Amygdala (tissue), 56 donors: ENCODE results near the gene C2CD3.

Experiments used
- DNase-seq, 56 donors: peaks; one replicate each; lab custom pipeline; 2025; lab: John Stamatoyannopoulos, UW

C2CD3 gene

DNA sequence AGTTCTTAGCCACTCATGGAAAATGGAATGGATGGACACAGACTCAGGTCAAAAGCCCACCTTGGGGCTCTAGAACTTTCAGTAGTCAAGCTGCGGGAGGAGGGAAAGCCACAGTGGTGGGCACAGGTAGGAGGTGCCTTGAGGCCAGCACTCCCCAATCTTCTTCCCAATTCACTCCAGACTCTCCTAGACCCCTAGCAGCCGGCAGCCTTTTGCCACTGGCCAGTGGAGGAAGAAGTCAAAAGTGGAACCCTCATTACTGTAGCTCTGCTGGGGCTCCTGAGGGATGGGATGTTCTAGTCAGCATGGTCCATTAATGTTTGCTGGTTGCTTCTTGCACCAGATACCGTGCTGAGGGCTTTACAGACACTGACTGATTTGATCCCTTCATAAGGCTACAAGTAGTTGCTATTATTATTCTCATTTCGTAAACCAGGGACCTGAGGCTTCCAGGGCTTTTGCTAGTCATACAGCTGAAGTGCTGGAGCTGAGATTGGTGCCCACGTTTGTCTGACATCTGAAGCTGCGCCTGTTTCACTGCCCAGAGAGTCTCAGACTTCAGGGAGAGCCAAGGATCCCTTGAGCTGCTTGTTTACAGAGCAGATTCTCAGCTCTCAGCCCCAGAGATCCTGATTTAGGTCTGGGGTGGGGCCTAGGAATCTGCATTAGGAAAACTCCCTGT is 163.0 kb downstream of the C2CD3 start:
- no peak for DNase-seq

DNA sequence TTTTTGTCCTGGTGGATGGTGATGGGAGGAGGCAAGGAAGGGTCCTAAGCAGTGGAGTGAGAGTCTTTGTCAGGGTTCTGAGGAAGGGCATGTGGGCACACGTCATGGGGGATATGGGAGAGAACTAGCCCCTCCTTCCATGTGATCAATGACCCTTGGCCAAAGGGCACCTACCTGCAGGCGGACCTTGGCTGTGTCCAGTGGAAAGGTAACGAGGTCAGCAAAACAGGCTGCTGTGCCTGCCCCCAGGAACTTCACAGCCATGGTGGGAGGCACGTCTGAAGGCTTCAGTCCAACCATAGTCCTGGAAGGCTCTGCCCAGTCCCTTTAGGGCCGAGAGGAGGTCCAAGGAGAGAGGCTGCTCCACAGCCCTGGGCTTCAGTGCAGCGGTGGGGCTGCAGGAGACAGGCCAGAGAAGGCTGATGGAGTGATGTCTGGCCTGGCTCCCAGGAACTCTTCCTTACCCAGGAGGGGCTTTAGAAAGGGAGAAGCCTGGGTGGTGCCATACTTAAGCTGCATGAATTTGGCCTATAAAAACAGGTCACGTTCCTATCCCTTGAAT is 164.0 kb downstream of the C2CD3 start:
- DNase-seq: no peak

DNA sequence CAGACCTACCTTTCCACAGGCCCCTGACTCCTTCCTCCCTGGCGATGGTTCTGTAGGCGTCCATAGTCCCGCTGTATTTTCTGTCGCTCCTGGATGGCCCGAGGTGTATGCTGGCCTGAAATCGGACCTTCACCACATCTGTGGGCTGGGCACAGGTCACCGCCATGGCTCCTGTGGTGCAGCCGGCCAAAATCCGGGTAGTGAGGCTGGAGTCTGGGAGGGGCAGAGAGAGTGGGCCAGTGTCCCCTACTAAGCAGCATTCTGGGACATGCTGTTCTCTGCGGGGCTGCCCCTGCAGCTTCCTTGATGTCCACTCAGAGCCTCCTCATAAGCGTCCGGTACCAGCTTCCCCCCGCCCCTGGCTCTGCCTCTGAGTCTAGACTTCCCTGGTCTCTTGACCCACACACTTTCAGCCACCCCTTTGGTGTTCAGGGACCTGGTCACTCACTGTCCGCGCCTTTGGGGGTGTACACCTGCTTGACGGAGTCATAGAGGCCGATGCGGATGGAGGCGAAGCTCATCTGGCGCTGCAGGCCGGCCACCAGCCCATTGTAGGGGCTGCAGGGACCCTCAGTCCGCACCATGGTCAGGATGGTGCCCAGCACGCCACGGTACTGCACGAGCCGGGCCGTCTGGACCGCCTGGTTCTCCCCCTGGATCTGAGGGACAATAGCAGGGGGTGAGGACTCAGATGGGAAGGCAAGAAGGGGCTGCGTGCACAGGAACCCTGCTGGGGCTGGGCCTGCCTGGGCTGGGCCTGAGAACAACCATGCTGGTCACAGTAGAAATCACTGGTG is 164.9 kb downstream of the C2CD3 start:
- no peak for DNase-seq

DNA sequence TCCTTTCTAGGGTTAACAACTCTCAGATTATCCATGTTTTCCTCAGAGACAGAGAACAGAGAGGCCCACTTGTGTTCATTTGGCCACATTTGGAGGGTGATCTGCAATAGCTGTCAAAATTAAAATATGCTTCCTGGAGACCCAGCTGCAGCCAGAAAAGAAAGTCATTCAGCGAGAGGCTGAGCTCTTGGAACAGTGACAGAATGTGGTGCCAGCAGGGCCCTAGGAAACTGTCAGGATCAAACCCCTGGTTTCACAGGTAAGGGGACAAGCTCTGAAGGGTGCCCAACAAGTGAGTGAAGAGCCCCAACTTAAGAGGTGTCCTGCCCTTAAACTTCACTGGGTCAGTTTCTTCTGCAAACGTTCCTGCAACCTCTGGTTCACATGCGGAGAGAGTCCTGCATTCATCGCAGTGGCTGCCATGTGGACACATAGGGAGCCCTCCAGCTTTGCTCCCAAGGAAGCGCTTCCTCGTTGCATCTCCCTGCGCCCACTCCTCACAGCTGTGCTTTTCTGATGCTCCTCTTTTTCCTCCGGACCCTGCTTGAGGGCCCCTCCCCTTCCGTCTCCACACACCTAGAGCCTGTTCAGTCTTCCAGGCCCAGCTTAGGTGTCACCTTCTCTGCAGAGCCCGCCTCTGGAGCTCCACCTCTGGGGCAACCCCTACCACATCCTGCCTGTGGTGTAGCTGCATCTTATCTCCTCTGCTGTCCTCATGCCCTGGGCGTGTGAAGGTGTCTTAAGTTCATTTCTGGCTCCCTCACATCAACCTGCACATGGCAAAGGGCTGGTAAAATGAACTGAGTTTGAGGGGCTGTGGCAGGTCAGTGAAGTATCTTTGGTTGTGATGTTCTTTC is 165.8 kb downstream of the C2CD3 start:
- DNase-seq: peak in 2 of 56 donors; percentile 20 to 32

DNA sequence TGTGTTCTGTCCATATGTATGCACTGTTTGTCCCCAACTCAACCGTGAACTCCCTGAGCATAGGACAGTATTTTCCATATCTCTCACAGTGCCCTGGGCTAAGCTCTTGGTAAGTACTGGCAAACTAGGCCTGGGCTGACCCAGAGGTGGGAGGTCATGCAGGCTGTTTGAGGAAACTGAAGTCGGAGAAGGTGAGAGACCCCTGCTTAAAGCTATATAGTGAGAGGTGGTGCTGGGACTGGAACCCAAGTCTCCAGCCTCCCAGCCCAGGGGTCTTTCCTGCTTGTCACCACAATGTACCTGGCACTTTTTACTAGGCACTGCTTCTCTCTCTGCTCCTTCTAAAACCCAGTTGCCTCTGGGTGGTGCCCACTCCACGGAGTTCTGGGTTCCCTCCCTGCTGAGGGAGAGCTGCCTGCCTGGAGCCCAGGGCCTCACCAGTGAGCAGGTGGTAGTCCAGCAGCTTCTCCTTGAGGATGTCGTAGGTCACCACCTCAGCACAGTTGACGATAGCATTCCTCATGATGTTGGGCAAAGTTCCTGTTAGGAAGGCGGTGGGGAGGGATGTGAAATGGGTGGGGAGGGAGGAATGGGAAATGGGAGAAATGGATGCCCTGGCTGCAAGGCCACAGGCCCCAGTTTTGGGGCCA is 166.6 kb downstream of the C2CD3 start:
- DNase-seq: no peak

DNA sequence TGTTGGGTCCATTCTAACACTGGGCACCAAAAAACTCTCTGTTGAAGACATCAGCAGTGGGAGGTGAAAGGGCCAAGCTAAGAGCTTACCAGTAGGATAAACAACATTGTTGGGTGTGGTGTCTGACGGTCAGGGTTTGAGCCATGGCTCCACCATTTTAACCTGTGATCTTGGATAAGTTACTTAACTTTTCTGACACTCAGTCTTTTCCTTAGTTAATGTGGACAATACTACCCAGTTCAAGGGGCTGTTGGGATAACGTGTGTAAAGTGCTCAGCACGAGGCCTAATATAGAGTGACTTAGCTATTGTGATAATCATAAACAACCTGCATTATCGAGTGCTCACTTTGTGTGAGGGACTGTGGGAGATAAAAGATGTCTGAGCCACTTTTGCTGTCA is 168.0 kb downstream of the C2CD3 start:
- DNase-seq: no peak

DNA sequence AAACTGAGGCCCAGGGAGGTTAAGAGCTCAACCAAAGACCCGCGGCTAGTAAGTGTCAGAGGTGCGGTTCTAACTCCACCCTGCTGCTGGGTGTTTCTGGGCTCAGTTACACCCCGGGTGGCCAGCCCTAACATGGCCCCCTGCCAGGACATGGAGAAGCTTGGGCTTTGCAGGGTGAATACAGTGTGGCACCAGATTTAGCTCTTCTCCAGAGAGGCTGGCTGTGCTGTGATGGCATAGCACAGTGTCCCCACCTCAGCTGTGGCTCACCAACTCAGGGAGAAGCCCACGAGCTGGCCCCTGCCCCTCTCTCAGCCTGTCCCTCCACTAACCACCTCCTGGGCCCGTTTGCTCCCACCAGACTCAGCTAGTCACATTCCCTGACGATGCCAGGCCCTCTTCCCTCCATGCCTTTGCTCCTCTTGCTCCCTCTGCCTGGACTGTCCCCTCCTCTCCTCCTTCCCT is 168.9 kb downstream of the C2CD3 start:
- no peak for DNase-seq

DNA sequence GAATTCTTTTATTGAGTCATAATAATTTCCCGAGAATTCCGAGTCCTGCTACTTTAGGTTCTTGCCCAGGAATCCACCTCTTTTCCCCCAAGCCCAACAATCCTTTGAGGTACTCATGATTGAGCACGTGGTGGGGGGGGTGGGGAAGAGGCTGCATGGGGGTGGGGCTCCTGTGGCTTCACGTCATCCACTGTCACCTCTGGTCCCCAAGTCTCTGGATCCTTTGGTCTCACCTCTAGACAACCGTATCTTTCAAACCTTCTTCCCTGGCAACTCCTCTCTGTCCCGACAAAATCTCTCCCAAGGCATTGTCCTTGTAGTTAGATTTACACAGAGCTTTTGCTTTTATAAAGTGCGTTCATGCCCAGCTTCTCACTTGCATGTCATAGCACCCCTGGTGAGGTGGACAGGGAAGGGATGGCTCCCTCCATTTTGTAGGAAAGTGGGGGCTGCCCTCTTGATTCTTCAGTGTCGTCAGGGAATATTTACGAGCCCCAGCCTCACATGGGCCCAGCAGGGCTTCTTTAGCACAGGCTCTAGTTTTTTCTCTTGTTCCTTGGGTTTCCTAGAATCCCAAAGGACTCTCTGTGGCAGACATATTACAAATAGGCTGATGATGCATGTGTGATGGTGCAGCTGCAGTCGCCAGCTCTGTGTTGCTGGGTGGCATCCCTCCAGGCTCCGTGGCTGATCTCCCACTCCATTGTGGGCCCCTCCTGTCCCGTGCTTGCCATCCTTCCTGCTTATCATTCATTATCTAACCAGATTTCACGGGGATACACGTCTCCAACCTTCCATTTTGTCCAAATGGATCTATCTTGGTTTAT is 170.3 kb downstream of the C2CD3 start:
- DNase-seq: peak in 1 of 56 donors; percentile 49

DNA sequence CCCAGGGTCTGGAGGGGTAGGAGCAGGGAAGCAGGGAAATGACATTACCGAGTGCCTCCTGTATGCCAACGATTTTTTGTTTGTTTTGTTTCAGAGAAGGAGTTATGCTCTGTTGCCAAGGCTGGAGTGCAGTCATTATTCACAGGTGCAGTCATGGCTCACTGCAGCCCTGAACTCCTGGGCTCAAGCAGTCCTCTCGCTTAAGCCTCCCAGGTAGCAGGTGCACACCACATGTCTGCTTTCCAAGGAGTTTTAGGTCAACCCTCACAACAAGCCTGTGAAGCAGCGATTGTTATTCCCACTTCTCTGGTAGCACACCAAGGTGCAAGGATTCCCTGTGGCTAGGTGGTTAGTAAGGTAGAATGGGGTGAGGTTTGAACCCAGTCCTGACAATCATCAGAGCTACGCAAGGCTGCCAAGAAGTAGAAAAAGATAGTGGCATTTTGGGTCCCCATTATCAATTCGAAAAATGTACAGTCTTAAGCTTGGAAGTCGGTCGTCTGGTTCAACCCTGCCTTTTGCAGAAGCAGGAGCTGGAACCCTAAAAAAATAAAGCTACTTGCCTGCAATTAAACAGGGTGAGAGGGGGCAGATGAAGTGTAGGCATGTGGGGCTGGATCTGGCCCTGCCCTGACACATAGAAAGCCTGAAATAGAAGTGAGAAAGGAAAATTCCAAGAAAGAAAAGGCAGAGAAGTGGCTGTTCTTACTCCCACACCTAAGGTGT is 171.1 kb downstream of the C2CD3 start:
- no peak for DNase-seq

DNA sequence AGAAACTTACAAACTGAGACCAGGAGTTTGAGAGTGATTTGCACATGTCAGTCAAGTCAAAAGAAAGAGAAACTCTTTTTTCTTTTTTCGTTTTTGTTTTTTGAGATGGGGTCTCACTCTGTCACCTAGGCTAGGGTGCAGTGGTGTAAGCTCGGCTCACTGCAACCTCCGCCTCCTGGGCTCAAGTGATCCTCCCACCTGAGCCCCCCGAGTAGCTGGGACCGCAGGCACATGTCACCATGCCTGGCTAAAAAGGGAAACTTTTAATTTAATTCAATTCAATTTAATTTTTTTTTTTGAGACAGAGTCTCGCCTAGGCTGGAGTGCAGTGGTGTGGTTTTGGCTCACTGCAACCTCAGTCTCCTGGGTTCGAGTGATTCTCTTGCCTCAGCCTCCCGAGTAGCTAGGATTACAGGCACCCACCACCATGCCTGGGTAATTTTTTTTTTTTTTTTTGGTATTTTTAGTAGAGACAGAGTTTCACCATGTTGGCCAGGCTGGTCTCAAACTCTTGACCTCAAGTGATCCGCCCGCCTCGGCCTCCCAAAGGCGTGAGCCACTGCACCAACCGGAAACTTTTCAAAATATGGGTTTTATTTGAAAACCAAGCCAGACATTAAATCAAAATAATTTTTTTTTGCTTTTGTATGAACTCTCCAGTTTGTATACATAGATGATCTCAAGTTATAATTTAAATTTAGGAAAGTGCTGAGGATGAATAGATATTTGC is 171.8 kb downstream of the C2CD3 start:
- no peak for DNase-seq

DNA sequence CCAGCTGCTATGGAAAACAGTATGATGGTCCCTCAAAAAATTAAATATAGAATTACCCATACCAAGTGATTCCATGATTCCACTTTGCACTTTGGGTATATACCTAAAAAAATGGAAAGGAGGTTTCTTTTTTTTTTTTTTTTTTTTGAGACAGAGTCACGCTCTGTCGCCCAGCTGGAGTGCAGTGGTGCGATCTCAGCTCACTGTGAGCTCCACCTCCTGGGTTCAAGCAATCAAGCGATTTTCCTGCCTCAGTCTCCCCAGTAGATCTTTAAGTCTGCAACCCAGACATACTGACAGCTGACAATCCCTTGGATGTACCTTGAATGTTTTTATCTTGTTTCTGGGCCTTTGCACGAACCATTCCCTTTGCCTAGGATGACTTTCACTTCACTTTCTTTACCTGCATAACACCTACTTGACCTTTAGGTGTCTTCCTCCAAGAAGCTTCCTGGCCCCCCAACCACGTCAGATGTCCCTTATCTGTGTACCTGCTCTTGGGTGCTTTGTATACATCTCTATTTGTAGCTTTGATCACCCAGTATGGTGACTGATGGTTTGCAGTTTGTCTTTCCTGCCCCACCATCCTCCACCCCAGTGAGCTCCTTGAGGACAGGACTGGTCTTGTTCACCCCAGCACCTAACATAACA is 173.6 kb downstream of the C2CD3 start:
- no peak for DNase-seq

DNA sequence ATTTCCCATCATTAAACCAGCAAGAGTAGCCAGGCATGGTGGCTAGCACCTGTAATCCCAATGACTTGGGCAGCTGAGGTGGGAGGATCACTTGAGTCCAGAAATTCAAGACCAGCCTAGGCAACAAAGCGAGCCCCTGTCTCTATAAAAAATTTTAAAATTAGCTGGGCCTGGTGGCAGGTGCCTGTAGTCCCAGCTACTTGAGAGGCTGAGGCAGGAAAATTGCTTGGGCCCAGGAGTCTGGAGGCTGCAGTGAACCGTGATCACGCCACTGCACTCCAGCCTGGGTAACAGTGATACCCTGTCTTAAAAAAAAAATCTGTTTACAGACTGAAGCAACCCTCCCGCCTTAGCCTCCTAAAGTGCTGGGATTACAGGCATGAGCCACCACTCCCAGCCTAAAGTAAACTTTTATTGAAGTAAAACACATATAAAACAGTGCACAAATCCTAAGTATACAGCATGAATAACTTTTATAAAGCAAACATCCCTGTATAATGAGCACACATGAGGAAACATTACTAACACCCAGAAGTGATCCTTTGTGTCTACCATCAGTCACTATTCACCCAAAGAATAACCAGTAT is 174.5 kb downstream of the C2CD3 start:
- DNase-seq: no peak

DNA sequence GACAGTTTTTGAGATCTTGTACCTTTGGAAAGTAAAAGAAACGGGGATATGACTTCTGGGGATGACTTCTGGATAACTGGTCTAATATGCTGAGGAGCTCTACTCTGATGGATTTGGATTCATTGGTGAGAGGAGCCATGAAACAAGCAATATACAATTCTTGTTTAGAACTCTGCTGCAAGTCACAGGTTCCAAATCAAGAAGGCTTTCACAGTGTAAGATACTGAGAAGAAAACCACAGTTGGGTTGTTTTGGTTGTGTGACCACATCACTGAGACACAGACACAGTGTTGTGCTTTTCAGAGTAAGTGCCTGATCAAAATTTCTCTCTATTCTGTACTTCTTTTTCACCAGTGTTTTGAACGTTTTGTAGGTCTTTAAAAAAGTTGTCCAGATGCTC is 175.1 kb downstream of the C2CD3 start:
- no peak for DNase-seq

DNA sequence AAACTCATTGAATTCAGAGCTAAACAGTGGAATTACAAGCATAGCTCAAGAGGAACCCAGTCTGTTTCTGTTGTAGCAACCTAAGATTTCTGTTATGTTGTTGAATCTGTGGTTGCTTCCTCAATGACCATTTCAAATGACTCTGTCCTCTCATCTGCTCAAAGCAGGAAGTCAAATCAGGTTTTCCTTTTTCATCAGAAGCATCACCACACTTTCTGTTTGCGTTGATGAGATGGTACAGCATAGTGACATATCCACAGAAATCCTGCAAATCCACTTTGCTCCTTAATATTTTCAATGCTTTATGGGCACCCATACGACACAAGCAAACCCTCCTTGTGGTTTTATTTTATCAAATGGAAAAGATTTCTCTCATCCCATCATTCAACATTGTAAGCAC is 175.6 kb downstream of the C2CD3 start:
- DNase-seq: no peak

DNA sequence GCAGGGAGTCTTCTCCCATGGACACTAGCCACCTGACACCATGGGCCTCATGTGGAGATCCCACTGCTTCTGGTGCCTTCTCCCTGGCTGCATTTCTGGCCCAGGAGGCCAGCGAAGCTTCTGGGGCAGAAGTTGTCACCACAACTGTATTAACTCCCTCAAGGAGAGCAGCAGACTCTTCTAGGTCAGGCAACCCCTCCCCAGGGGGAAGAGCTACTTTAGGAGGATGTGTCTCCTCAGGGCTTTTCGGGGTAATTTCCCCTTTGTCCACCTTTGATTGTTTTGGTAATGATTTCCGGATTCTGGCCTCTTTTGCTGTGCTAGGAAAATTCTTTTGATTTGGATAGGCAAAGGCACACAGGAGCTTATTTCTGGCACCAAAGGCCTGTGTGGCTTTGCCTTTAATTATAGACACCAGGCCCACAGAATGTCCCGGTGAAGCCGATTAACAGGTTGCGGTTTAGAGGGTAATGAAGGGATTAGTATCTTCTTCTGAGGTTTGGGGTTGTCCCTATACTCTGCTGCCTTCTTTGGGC is 179.3 kb downstream of the C2CD3 start:
- DNase-seq: no peak

DNA sequence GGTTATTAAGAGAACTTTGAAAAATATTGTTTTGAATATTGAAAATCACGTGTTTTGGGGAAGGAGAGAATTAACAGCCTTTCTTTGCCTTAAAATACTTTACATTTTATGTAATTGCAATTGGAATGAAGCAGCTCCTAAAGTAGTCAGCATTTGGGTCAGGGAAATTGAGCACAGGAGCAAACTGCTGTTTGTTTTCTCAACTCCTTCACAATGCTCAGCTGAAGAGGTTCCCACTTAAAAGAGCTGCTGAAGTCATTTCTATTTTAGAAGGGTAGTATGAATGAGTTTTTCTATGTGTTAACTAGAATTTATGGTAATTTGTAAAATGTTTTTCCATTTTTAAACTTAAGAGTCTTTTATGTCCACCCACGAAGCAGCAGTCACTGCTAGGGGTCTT is 180.1 kb downstream of the C2CD3 start:
- DNase-seq: no peak

DNA sequence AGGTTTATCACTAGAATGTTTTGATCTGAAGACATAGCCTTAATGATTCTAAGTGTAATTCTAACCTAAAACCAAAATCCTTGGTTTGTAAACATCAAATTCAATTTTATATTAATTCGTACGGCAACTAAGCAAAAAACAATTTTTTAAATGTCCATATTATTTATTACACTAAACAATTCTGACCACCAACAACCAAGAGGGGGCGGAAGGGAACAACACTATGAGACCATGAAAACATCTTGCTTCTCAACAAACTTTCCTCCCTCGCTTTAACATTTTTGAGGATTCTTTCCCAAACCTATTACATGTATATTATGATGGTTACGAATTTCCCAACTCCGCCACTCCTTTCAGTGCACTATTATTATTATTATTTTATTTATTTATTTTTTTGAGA is 181.6 kb downstream of the C2CD3 start:
- no peak for DNase-seq
